Activated CD4-positive, alpha-beta T cell treated with anti-CD3 and anti-CD28 coated beads for 1 hour (primary cell): ENCODE results near the gene DCP1A.
A peak's percentile ranks its signal among the peaks of the same experiment; 100 is the strongest.
"Not testable (repeated sequence)": the region's sequence is repeated elsewhere in the genome, so short reads cannot be mapped to it uniquely, and the experiment has no call there.

Source experiments
- DNase-seq: peaks from one replicate; pipeline ENCODE4 v3.0.0-alpha.2; 2020

The DCP1A gene

DNA sequence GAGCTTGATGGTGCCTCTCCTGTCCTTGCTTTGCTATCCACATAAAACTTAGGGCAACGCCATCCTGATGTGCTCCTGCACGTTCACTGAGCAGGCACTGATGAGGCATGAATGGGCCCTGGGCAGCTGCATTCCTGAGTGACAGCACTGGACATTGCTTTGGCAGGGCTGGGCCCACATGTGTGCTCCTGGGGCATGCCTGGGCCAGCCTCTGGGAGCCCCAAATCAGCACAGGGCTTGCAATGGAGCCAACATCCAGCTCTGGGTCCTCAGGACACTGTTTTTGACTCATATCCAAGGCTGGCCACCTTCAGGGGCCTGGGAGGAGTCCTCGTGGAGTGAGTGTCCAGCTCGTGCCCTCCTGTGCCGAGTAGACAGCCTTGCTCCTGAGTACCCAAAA lies 85.6 kb downstream of the DCP1A start:
- no peak for DNase-seq

DNA sequence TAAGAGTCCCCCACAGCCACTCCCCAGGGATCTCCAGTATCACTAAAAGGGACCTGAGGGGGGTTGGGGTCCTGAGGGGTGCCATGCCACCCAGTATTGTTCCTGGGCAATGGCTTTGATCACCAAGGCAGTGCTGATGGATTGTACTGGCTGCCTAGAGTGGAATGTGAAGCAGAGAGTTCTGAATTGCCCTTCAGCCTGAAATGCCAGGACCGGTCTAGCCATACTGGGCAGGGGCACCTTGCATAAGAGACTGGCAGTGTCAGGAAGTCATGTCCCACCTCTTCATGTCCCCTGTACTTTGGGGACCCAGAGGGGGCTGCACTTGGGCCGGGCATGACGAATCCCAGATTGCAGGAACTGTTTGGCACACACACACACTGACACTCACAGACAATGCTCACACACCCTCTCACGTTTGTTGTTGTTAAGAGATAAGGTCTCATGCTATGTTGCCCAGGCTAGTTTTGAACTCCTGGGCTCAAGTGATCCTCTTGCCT lies 87.0 kb downstream of the DCP1A start:
- DNase-seq, result no peak

GRCh38 chr3:53259427-53260259 lies 87.7 kb downstream of the DCP1A start:
- no peak for DNase-seq

DNA sequence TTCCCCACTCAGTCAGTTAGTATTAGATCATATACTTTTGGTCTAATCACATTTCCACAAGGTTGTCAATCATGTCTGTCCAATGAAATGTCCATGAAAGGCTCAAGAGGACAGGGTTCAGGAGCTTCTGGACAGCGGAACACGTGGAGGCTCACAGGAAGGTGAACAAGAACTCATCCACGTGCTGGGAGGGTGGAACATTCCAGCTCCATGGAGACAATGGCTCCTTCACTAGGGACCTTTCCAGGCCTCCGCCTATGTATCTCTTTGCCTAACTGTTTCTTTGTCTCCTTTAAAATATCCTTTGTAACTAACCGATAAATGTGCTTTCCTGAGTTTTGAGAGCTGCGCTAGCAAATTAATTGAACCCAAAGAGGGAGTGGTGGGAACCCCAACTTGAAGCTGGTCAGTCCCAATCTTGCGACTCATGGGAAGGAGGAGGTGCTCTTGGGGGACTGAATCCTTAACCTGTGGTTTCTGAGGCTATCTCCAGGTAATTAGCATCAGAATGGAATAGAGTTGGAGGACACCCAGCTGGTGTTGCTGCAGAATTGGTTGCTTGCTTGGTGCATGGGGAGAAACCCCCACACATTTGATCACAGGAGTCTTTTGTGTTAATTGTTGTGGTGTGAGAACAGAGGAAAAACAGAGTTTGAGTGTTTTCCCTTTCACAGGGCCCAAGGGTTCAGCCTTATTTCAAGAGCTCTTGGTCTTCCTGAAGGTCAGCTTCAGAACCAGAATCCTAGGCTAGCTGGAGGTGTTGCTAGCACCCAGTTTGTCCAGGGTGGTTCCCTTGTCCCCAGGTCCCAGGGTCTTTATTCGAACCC lies 88.5 kb downstream of the DCP1A start:
- DNase-seq, result no peak

GRCh38 chr3:53257465-53257864 lies 89.9 kb downstream of the DCP1A start:
- no peak for DNase-seq

DNA sequence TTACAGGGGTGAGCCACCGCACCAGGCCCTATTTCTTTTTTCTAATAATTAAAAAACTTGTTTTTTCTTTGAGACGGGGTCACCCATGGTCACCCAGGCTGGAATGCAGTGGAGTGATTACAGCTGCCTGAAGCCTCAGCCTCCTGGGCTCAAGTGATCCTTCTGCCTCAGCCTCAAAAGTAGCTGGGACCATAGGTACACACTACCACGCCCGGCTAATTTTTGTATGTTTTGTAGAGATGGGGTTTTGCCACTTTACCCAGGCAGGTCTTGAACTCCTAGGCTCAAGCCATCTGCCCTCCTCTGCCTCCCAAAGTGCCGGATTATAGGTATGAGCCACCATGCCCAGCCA lies 90.7 kb downstream of the DCP1A start:
- DNase-seq, result no peak

DNA sequence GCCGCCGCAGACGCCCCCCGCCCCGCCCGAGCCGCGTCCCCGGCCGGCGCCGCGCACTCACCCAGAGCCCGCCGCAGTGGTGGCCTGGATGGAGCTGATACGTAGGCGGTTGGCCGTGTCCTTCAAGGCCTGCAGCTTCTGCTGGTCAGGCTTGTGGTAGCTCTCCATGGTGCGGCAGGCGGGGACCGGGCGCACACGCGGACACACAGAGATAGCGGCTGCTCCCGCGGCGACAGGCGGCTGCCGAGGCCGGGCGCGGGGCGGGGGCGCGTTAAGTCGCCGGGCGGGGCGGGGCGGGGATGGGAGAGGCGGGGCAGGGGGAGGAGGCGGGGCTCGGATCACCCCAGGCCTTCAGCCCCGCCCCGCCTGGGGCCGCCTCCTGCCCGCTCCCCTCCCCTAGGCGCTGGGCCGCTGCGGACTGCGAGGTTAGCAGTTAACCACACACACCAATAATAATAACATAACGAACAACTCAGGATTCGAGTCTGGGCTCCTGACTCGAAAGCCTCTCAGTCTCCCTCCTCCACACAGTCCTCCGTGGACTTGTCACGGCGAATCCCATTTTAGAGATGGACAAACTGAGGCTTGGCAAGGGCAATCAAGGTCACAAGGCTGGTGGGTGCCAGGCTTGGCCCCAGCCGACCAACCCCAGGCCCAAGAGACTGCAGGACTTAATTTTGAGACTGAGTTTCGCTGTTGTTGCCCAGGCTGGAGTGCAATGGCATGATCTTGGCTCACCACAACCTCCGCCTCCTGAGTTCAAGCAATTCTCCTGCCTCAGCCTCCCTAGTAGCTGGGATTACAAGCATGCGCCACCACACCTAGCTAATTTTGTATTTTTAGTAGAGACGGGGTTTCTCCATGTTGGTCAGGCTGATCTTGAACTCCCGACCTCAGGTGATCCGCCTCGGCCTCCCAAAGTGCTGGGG lies 91.3 kb downstream of the DCP1A start, which contains the start of gene TKT:
TSS of gene TKT (minus strand) at position 248 of the 929 bp plus-strand sequence. CDS start at position 168, 80 bp downstream.
- DNase-seq, result peak; percentile 66

GRCh38 chr3:53255423-53255774 lies 91.9 kb downstream of the DCP1A start:
- DNase-seq, result peak; percentile 22

DNA sequence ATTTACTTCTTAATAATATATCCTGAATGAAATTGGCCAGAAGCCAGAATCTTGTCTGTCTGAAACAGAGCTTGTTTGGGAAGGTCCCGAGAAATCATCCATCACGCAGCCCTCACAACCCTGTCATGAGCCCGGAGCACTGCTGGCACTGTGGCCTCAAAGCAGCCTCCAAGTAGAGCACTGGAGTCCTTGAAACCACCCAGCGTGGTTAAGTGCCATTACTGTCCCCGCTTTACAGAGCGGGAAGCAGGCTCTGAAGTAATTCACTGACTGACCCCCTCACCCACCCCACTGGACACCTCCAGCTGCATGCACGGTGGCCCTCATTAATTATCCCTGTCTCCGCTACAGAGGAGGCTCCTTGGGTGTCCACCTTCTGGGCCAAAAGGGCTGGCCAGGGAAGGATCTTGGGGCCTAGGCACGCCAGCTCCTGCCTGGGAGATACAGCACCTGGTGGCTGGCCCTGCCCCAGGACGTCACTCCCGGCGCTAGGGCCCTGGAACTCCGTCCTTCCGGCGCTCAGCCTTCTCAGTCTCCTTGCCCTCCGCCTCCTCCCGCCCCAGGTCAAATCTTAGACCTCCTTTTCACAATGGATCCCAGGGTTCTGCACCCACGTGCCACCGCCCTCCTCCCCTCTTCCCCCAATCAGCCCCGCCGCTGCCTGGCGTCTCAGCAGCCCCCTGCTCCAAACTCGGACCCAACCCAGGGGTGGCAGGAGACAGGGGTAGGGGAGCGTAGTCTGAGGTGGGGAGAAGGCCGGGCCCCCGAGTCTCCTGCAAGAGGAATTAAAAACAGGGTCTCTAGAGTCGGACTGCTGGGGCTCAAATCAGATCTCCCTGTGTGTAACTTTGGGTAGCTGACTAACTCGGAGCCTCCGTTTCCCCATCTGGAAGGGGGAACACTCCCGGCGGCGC lies 92.6 kb downstream of the DCP1A start:
- DNase-seq, result no peak

GRCh38 chr3:53253707-53254508 lies 93.4 kb downstream of the DCP1A start:
- DNase-seq, result no peak

DNA sequence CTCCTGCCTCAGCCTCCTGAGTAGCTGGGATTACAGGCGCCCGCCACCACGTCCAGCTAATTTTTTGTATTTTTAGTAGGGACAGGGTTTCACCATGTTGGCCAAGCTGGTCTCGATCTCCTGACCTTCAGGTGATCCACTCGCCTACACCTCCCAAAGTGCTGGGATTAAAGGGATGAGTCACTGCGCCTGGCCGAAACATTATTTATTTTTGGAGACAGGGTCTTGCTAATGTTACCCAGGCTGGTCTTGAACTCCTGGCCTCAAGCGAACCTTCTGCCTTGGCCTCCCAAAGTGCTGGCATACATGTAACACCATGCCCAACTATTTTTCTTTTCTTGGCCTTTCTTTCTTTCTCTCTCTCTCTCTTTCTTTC lies 94.4 kb downstream of the DCP1A start:
- not testable (repeated sequence) for DNase-seq

- no peak for DNase-seq
Measured at GRCh38 chr3:53252096-53252946, 95.0 kb downstream of the DCP1A start.

DNA sequence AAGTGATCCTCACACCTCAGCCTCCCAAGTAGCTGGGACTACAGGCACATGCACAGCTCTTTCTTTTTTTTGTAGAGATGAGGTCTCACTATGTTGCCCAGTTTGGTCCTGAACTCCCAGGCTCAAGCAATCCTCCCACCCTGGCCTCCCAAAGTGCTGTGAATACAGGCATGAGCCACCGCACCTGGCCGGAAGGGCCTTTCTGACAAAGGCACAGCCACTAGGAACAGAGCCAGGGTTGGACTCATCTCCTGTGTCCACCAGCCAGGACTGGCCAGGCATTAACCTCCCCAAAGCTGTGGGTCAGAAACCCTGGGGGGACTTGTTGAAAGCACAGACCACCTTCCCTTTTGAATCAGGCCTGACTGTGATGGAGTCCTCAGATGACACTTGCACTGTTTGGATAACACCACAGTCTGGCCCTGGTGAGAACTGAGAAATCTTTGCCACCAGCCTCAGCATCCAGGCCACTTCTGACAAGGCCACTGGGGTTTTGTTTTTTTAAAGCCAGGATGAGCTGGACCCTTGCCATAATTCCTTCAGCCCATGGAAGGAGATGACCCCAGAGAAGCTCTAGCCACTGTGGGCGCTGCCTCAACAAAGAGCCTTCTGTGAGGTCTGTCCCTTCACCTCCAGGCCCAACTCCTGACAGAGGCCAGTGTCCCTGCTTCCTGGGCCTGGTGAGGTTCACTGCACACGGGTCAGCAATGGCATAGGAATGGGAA lies 96.3 kb downstream of the DCP1A start:
- DNase-seq, result no peak

DNA sequence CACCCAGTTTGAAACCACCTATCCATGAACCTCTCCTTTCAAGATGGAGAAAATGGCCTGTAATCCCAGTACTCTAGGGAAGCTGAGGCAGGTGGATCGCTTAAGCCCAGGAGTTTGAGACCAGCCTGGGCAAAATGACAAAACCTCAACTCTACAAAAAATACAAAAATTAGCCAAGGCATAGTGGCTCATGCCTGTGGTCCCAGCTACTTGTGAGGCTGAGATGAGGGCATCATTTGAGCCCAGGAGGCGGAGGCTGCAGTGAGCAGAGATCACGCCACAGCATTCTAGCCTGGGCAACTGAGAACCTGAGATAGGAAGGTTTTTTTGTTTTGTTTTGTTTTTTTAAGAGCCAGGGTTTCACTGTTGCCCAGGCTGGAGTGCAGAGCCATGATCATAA lies 96.9 kb downstream of the DCP1A start:
- DNase-seq, result no peak

DNA sequence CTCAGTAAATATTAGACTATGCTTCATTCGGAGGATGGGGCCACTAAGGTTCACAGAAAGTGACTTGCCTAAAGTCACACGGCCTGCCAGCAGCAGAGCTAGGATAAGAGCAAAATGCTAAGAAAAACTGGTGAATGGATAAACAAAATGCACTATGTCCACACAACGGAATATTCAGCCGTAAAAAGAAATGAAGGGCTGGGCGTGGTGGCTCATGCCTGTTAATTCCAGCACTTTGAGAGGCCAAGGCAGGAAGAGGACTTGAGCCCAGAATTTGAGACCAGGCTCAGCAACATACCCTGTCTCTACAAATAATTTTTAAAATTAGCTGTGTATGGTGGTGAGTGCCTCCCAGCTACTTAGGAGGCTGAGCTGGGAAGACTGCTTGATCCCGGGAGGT lies 99.2 kb downstream of the DCP1A start:
- no peak for DNase-seq

- no peak for DNase-seq
Measured at GRCh38 chr3:53247619-53248018, 99.7 kb downstream of the DCP1A start.

DNA sequence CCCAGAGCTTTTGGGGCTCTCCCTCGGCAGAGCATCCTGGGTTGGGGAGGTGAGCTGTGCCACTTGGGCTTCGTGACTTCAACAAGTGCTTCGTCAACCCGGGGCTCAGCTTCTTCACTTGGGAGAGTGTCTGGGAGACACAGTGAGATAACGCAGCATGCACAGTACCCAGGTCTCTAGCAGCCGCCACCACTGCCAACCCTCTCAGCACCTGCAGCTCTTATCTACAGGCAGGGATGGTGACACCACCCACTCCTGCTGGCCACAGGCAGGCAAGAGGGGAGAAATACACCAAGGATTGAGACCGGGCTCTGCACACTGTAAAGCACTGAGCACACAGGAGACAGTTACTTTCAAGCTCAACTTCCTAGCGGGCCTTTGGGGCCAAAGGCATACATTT lies 103.1 kb downstream of the DCP1A start:
- DNase-seq, result no peak

- no peak for DNase-seq
Measured at GRCh38 chr3:53243785-53244184, 103.6 kb downstream of the DCP1A start.

DNA sequence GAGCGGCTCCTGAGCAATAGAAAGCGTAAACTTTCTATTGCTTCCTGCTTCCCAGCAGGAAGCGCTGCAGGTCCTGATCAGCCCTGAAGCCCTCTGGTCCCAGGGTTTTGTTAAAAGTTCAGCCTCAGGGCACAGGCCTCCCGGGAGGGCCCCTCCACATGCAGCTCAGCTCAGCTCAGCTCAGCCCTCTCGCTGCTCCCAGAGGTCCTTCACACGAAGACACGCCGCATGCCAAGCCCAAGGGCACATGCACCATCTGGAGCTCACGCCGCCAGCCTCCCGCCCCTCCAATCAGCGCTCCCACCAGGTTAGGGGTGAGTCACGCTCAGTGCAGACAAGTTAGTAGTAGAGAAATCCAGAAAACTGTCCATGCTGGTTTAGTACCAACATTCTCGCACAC lies 104.2 kb downstream of the DCP1A start:
- no peak for DNase-seq
